Heart left ventricle (tissue), 13 donors: ENCODE results near the gene KCTD12.

Experiments used
- CTCF ChIP-seq, 12 donors: fragments of 200-600 bp; sonication (generic) in 4 of 12; IDR thresholded peaks; one replicate each; pipeline versions ENCODE4 v1.5.0 to v1.8.0; 2018 to 2022; ENCODE audit warnings: antibody characterized with exemption in 12 of 12, mild to moderate bottlenecking in 5 of 12
- POLR2A ChIP-seq, 2 donors: fragments of 450-650 bp; IDR thresholded peaks; one replicate each; pipeline ENCODE4 v1.6.1; 2017; ENCODE audit warnings: antibody characterized with exemption in 2 of 2, mild to moderate bottlenecking in 2 of 2, moderate library complexity in 2 of 2
- donor health status: ischemic (EF 13 %, LVEDD 7.1; RV severe dilation, severe dysfunction).
- donor health status: DM: no; HTN: yes; CAD: no.
- donor health status: DM: no; HTN: no; CAD: no.
- donor health status: ischemic (EF 25% LVEDD 6.9; RV normal size, moderate dysfunction).
- donor health status: ischemic (EF 25% LVEDD 5.7; RV mildly dilated, moderate dysfunction).
- donor health status: ischemic (EF 35%, LVEDD 5.7; RV mildly dilated, moderate dysfunction).
- donor health status: nonischemic (EF 11% LVEDD 7.7; RV severe dilation, severe dysfunction).
- donor health status: DM: yes; HTN: yes; CAD: no.
- donor health status: PGD.
- donor health status: ischemic (EF 29% LVEDD 5.4; RV normal size, mild dysfunction).
- donor health status: nonischemic (EF 23%, LVEDD 6.1; RV moderate dilation, normal function).

GRCh38 chr13:76928456-76928855, 42.3 kb upstream of the KCTD12 start:
- TF ChIP-seq CTCF (IDR thresholded peaks at IDR 0.05) (no peak), POLR2A (IDR thresholded peaks at IDR 0.05) (no peak)
